H7 (cell line): ENCODE measurements around the gene SCN2A. TPM values are rescaled to one million over a fixed set of nuclear protein-coding genes. Genes with fewer than 3 reads are reported as not detected.

Experiments used
- DNase-seq: peaks from one replicate; pipeline ENCODE4 v3.0.0; 2012
- H3K27me3 ChIP-seq: 2 replicates; pipeline ENCODE4 v1.6.0; 2011; ENCODE audit warnings: mild to moderate bottlenecking, low read length; ENCODE audit not compliant: control insufficient read depth, insufficient read depth
- H3K36me3 ChIP-seq: replicated peaks from 2 replicates; pipeline ENCODE4 v1.5.1; 2011; ENCODE audit warnings: low read length; ENCODE audit not compliant: control insufficient read depth, insufficient read depth
- H3K4me3 ChIP-seq: 2 replicates; pipeline ENCODE4 v1.5.1; 2011; ENCODE audit warnings: low read depth, mild to moderate bottlenecking, control low read depth, low read length, moderate library complexity; ENCODE audit not compliant: insufficient read depth
- total RNA-seq: library from RNA; depleted of rRNA; stranded (reverse); fragments of >200 nt; shearing (Covaris generic); gene quantifications from 2 replicates; pipeline ENCODE4 v1.2.3, GENCODE V29; 2014

The SCN2A gene
- total RNA-seq, 1 experiment from 2014 or later = under 0.01 TPM

DNA sequence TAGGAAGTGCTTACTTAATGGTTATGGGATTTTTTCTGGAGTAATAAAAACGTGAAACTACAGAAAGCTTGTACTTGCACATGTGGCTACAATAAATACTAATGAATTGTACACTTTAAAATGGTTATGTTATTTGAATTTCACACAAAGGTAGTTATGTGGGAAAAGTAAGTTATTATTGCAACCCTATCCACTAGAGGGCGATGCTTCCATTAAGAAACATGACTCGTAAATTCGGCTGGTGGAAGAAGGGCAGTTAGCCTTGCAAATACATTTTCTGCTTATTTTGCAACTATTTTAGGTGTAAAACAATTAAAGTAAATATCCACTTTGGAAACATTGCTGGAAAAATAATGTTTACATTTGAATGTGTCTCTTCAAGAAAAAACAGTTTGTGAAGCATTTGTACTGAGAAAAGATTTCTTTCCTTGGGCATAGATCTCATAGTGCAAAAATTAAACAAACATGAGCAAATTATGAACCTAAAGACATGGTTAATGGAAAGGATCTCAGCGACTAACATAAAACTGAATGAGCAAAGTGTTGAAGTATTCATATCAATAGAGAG is 162.2 kb downstream of the SCN2A start:
- Histone ChIP-seq H3K27me3 (no peaks in the 10 kb centered on the region), H3K4me3 (no peak overlapping the region), H3K36me3 (no peaks in the 10 kb centered on the region)
- no peak for DNase-seq

DNA sequence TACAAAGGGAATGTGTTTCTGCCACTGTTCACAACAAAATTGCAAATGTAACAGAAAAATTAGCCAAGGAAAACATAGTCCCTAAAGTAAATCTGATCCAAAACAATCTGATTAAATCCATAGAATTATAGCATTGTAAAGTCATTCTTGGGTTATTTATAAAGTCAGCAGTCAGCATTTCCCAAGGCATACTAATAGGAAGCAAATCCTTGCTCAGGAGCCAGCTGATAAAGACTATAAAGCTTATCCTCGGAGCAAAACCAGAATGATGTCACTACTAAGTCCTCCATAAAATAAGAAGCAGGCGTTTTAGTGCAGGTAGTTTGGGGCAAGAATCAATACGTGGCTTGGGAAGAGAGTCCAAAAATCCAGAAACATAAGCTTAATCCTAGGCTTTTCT is 162.9 kb downstream of the SCN2A start:
- H3K4me3 ChIP-seq = no peak overlapping the region
- DNase-seq = no peak
- no peaks in the 10 kb centered on the region for H3K36me3 ChIP-seq
- H3K27me3 ChIP-seq = no peaks in the 10 kb centered on the region

DNA sequence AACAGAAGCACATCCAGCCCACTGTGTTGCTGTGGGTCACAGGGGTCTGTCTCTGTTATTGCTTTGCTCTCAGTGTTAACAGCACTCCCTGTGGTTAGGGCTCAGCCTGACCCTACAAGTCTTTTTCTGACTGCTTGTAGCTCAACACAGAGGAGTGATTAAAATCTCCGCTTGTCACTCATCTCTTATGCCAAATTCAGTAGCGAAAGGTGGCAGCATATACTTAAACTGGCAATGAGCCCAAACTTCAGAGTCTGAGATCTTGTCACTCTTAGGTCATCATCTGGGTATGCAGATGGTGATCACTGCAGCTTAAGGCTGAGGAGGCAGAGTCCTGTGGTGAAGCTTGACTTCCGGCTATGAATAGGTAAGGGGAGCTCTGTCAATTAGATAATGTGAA is 167.0 kb downstream of the SCN2A start:
- DNase-seq = no peak
- no peak overlapping the region for H3K4me3 ChIP-seq
- H3K36me3 ChIP-seq = no peaks in the 10 kb centered on the region
- H3K27me3 ChIP-seq = no peaks in the 10 kb centered on the region

DNA sequence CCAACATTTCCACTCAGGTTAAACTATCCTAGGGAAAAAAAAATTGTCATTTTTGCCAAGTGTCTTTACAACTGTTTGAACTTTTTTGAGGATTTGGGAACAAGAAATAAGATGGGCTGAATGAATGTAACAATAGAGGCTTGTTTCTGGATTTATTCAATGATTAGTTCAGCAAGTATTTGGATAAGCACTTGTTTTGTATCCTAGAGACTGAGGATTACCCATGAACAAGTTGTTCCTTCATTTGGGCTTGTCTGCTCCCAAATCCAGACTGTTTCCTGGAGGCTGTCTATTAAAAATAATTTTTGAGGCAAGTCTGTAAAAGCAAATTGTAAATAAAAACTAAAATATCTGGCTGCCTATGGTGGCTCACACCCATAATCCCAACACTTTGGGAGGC is 168.3 kb downstream of the SCN2A start:
- H3K27me3 ChIP-seq = no peaks in the 10 kb centered on the region
- no peaks in the 10 kb centered on the region for H3K36me3 ChIP-seq
- no peak for DNase-seq
- H3K4me3 ChIP-seq = no peak overlapping the region

DNA sequence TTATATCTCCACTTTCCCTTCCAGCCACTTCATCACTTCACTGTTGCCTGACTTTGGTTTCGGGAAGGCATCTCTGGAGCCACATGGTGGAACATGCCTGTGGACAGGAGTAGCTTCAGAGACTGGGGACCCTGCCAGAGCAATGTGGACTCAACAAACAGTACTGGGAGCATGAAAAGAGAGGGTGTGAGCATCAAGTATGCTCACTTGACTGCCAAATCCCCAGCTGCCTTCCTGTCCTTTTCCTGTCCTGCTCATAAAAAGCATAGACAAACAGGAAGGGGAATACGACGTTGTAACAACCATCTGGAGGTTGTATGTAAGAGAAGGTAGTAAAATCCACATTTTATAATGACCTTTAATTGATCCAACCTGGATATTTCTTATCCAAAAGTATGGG is 169.0 kb downstream of the SCN2A start:
- no peak for DNase-seq
- H3K4me3 ChIP-seq = no peak overlapping the region
- no peaks in the 10 kb centered on the region for H3K36me3 ChIP-seq
- no peaks in the 10 kb centered on the region for H3K27me3 ChIP-seq

DNA sequence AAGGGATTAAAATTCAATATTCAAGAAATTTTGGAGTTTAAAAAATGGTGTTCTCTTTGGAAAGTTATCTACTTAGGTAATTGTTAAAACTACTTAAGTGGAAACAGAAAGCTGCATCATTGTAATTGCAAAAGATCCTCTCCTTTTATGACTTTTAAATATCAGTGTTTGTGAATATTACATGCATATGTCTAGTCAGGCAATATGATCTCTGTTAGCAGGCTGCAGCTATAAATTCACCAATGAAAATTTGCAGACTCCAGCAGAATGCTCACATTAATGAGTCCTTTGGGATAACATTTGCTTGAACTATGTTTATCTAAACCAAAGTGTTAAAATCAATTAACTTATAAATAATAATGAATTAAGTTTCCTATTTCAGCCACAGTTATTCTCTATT is 171.1 kb downstream of the SCN2A start:
- no peak for DNase-seq
- Histone ChIP-seq H3K4me3 (no peak overlapping the region), H3K36me3 (no peaks in the 10 kb centered on the region), H3K27me3 (no peaks in the 10 kb centered on the region)

DNA sequence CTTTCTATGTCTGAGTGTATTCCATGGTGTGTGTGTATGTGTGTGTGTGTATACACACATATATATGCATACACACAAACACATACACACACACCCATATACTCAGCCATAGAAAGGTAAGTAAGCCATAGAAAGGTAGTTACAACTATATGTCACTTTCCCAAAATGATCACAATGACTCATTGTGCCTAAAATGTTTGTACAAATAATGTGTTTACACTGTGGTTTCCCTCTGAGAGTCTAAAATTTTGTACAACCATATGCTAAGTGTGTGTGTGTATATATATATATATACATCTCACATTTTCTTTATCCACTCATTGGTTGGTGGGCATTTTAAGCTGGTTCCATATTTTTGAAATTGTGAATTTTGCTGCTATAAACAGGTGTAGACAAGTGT is 175.0 kb downstream of the SCN2A start:
- DNase-seq = no peak
- no peaks in the 10 kb centered on the region for H3K36me3 ChIP-seq
- no peak overlapping the region for H3K4me3 ChIP-seq
- no peaks in the 10 kb centered on the region for H3K27me3 ChIP-seq

DNA sequence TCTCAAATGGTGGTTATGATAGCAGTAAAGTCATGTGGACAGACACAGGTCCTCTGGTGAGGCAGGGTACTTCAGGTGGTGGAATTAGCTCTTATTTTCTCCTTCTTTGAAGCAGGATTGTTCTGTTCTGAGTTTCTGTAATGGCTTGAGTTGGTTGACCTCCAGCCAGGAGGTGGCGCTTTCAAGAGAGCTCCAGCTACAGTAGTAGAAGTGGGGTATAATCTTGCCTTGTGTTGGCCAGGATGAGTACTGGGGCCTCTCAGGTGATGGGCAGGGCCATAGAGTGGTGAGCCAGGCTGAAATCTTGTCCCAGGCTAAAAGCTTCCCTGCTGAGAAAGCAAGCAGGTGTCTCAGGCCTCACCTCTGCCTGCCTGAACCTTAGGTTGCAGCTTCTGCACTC is 177.8 kb downstream of the SCN2A start:
- no peaks in the 10 kb centered on the region for H3K36me3 ChIP-seq
- no peaks in the 10 kb centered on the region for H3K27me3 ChIP-seq
- no peak overlapping the region for H3K4me3 ChIP-seq
- no peak for DNase-seq

DNA sequence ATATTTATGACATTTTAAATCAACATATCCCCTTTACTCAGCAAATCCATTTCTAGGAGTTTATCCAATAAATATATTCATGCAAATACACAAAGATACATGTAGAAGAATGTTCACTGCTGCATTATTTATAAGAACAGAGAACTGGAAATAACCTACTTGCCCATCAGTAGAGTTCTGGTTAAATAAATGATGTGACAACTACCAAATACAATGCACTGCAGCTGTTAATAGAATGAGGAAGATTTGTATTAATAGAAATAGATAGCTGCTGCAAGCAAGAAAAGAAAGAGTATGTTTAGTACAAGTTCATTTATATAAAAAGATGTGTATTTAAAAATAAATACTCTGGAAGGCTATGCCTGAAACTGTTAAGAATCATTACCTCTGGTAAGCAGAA is 181.0 kb downstream of the SCN2A start:
- no peak overlapping the region for H3K4me3 ChIP-seq
- DNase-seq = no peak
- no peaks in the 10 kb centered on the region for H3K27me3 ChIP-seq
- no peaks in the 10 kb centered on the region for H3K36me3 ChIP-seq

DNA sequence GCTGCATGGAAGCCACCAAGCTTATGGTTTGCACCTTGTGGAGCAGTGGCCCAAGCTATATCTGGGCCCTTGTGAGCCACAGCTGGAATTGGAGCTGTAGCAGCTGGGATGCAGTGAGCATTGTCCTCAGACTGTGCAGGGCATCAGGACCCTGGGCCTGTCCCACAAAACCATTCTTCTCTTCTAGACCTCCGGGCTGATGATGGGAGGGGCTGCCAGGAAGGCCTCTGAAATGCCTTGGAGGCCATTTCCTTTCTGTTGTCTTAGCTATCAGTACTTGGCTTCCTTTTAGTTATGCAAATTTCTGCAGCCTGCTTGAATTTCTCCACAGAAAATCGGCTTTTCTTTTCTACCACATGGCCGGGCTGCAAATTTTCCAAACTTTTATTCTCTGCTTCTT is 183.9 kb downstream of the SCN2A start:
- H3K36me3 ChIP-seq = no peaks in the 10 kb centered on the region
- no peak for DNase-seq
- no peaks in the 10 kb centered on the region for H3K27me3 ChIP-seq
- no peak overlapping the region for H3K4me3 ChIP-seq

DNA sequence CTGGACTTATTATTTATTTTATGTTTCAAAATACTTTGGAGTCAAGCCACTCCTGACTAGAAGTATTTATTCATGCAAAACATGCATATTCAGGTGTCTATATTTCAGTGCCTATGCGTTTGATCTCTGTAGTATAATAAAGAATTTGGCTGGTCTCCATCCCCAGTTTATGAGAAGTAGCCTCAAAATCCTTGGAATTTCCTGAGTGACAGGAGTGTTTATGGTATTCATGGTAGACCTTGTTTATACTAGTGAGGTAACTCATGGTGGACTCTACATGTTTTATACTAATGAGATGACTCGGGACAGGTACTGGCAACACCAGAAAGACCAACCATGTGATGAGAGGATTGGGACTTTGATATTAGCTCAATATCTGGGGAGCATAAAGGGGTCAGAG is 186.3 kb downstream of the SCN2A start:
- no peaks in the 10 kb centered on the region for H3K36me3 ChIP-seq
- H3K27me3 ChIP-seq = no peaks in the 10 kb centered on the region
- no peak for DNase-seq
- H3K4me3 ChIP-seq = no peak overlapping the region

DNA sequence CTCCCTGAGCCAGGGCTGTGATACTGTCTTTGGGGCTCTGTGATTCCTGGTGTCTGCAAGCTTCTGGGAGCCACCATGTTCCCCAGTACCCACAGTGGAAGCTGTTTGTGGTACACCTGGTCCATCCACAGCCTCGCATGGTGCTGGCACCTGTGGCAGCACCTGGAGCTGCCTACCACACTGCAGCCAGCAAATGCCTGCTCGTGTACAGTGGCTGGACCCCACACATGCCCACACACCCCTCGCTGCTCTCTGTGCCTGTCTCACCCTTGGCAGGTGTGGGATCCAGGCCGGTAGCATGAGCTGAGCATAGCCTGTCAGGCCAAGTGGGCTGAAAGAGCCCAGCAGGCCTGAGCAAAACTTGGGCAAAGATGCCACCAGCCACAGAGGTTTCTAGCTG is 188.5 kb downstream of the SCN2A start:
- H3K4me3 ChIP-seq = no peak overlapping the region
- no peaks in the 10 kb centered on the region for H3K36me3 ChIP-seq
- no peak for DNase-seq
- no peaks in the 10 kb centered on the region for H3K27me3 ChIP-seq

DNA sequence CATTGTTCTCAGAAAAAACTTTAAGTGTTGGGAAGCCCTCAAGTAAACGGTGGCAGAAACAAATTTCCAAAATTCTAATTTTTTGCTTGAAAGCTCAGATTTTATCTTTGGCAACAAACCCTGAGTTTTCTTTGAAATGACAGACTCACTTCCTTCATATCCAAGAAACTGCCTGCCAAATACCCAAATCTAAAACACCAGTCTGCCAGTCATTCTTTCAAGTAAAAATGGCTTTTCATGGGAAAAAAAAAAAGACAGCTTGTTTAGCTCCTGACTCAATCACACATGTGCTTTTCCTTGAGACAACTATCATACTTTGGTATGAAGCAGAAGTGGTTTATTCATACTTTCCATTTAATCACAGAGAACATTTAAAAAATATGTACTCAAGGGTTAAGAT is 189.7 kb downstream of the SCN2A start:
- Histone ChIP-seq H3K4me3 (no peak overlapping the region), H3K27me3 (no peaks in the 10 kb centered on the region), H3K36me3 (no peaks in the 10 kb centered on the region)
- no peak for DNase-seq

DNA sequence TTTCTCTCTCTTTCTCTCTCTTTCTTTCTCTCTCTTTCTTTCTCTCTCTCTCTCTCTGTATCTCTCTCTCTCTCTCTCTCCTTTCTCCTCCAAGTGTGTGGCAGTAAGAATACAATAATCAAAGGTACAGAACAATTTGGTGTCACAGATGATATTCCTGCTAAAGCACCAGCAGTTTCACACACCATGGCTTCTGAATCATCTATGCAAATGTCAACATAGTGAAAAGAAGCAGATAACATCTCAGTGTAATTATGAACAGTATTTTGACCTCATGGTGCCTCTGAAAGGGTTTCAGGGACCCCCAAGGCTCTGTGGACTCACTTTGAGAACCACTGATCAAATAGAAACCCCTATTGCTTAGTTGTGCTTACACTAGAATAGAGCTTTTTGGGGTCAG is 191.8 kb downstream of the SCN2A start:
- no peak for DNase-seq
- Histone ChIP-seq H3K4me3 (no peak overlapping the region), H3K36me3 (no peaks in the 10 kb centered on the region), H3K27me3 (no peaks in the 10 kb centered on the region)

DNA sequence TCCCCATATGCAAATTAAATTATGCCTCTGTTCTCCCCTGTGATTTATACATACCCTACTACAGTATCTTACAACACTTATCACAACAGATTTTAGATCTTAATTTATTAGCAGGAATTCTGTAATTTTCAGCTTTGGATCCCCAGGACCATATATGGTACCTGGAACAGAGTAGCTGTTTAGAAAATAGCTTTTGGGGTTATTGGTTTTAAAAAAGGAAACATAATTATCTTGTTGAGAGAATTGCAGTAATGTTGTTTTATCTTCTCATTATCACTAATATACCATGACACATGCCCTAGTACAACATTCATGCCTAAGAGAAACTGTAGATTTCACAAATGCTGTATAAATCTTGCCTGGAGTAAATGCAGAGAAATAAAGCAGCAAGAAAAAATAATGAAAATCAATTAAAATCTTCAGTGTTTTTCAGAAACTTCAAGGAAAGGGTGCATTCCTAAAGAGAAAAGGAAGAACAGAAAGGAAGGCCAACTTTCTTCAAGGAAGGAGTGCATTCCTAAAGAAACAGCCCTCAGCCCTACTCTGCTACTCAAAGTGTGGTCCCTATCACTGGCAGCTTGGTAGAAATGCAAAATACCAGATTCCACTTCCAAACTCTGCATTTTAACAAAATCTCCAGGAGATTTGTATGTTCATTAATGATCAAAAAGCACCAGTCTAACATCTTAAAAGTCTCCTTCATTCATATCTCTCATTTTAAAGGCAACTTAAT is 193.2 kb downstream of the SCN2A start:
- DNase-seq = peak; percentile 12
- H3K36me3 ChIP-seq = no peaks in the 10 kb centered on the region
- H3K4me3 ChIP-seq = no peak overlapping the region
- H3K27me3 ChIP-seq = no peaks in the 10 kb centered on the region
